Peyer's patch (tissue), 4 donors: ENCODE data around the gene MMP11.

Experiments
- POLR2A ChIP-seq, 2 donors: fragments of 450-650 bp; IDR thresholded peaks; one replicate each; pipeline ENCODE4 v1.5.1; 2017; ENCODE audit warnings: antibody characterized with exemption in 2 of 2, mild to moderate bottlenecking in 2 of 2, moderate library complexity in 2 of 2
- TF ChIP-seq, protein P1 (sequence below), 6 experiments: fragments of 450-650 bp in 4 of 6; fragments of 200-600 bp in 2 of 6; sonication (generic) in 1 of 6; IDR thresholded peaks; one replicate each; pipeline ENCODE4 v1.5.1; 2017 to 2019; ENCODE audit warnings: antibody characterized with exemption in 6 of 6, mild to moderate bottlenecking in 3 of 6, moderate library complexity in 1 of 6

DNA sequence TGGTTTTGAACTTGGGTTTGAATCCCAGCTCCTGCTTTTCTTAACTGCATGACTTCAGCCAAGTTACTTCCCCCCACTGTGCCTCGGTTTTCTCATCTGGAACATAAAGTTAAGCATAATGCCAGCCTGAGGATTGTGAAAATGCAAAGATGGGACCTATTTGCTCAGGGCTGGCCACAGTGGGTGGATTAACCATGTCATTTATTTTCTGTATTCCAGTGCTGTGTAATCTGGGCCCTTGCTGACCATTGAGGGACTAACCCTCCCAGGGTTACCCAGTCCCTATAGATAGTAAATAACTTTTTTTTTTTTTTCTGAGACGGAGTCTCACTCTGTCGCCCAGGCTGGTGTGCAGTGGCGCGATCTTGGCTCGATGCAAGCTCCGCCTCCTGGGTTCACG lies 16.9 kb upstream of the MMP11 start:
- TF ChIP-seq, protein P1, sequence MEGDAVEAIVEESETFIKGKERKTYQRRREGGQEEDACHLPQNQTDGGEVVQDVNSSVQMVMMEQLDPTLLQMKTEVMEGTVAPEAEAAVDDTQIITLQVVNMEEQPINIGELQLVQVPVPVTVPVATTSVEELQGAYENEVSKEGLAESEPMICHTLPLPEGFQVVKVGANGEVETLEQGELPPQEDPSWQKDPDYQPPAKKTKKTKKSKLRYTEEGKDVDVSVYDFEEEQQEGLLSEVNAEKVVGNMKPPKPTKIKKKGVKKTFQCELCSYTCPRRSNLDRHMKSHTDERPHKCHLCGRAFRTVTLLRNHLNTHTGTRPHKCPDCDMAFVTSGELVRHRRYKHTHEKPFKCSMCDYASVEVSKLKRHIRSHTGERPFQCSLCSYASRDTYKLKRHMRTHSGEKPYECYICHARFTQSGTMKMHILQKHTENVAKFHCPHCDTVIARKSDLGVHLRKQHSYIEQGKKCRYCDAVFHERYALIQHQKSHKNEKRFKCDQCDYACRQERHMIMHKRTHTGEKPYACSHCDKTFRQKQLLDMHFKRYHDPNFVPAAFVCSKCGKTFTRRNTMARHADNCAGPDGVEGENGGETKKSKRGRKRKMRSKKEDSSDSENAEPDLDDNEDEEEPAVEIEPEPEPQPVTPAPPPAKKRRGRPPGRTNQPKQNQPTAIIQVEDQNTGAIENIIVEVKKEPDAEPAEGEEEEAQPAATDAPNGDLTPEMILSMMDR (IDR thresholded peaks at IDR 0.05), result no peak
- TF ChIP-seq POLR2A (IDR thresholded peaks at IDR 0.05), result no peak
